OCI-LY3 (cell line): ENCODE measurements around the gene SPDL1.

Experiments used
- H2AFZ ChIP-seq: fragments of 200-600, 300-600 bp; shearing (Covaris generic); 2 replicates; pipeline ENCODE4 v1.6.0; 2014; ENCODE audit warnings: antibody characterized with exemption, low read depth, low read length
- H3K27ac ChIP-seq: fragments of 200-600, 300-600 bp; sonication (generic); 2 replicates; pipeline ENCODE4 v1.5.1; 2014; ENCODE audit warnings: mild to moderate bottlenecking, low read length, moderate library complexity, mixed read lengths
- H3K27me3 ChIP-seq: fragments of 200-600, 300-600 bp; sonication (generic); 2 replicates; pipeline ENCODE4 v1.6.1; 2014; ENCODE audit warnings: low read depth, low read length, mixed read lengths
- H3K36me3 ChIP-seq: fragments of 200-600, 300-600 bp; sonication (generic); replicated peaks from 2 replicates; pipeline ENCODE3; 2014; ENCODE audit warnings: low read depth, low read length, mixed read lengths
- H3K4me1 ChIP-seq: fragments of 300-600, 200-600 bp; sonication (generic); 2 replicates; pipeline ENCODE4 v1.6.1; 2014; ENCODE audit warnings: low read length, mixed read lengths
- H3K4me2 ChIP-seq: fragments of 200-600, 300-600 bp; sonication (generic); 2 replicates; pipeline ENCODE4 v1.6.1; 2014; ENCODE audit warnings: low read length, mixed read lengths
- H3K4me3 ChIP-seq: fragments of 300-600, 200-600 bp; sonication (generic); 2 replicates; pipeline ENCODE4 v1.5.1; 2014; ENCODE audit warnings: antibody characterized with exemption, mild to moderate bottlenecking, low read length, moderate library complexity
- H3K79me2 ChIP-seq: fragments of 300-600, 200-600 bp; shearing (Covaris generic); 2 replicates; pipeline ENCODE4 v1.6.1; 2014; ENCODE audit warnings: mild to moderate bottlenecking, low read length, mixed read lengths
- H3K9ac ChIP-seq: fragments of 300-600, 200-600 bp; shearing (Covaris generic); 2 replicates; pipeline ENCODE4 v1.6.0; 2014; ENCODE audit warnings: mild to moderate bottlenecking, low read length, moderate library complexity
- H3K9me3 ChIP-seq: fragments of 200-600, 300-600 bp; shearing (Covaris generic); 2 replicates; pipeline ENCODE4 v1.6.1; 2014; ENCODE audit warnings: low read length, mixed read lengths; ENCODE audit not compliant: insufficient read depth
- H4K20me1 ChIP-seq: fragments of 200-600, 300-600 bp; sonication (generic); 2 replicates; pipeline ENCODE4 v1.6.1; 2016; ENCODE audit warnings: low read length, mixed read lengths; ENCODE audit not compliant: insufficient read depth
- EZH2phosphoT487 ChIP-seq: fragments of 200-600 bp; shearing (Covaris generic); IDR thresholded peaks from 2 replicates; pipeline ENCODE4 v1.6.1; 2018; ENCODE audit warnings: antibody characterized with exemption, mixed run types, low read depth
- TF ChIP-seq, protein P1 (sequence below): fragments of 200-600, 300-600 bp; sonication (generic); IDR thresholded peaks from 2 replicates; pipeline ENCODE4 v1.5.1; 2014; ENCODE audit warnings: antibody characterized with exemption, low read length, low read depth

SPDL1 gene

DNA sequence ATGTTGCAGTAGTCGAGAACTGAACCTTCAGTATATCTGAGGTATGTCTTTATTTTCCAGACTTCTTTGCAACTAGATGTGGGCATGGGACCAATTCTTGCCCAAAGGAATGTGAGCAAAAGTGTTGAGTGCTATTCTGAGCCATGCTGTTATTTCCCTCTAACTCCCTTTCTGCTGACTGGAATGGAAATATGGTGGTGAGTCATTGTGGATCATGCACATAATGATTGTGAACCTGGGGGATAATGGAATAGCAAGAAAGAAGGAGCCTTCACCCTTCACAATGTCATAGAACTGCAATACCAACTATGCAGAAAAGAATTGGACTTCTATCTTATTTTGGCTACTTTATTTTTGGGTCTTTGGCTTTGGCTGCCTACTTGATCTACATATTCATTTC lies 43.2 kb downstream of the SPDL1 start:
- no peak overlapping the region for H3K27ac ChIP-seq
- H3K4me1 ChIP-seq: peaks cover 6% of the 10 kb centered on the region
- H3K9me3 ChIP-seq: no peaks in the 10 kb centered on the region
- no peaks in the 10 kb centered on the region for H3K36me3 ChIP-seq
- H3K79me2 ChIP-seq: no peaks in the 10 kb centered on the region
- H4K20me1 ChIP-seq: no peaks in the 10 kb centered on the region
- TF ChIP-seq, protein P1, sequence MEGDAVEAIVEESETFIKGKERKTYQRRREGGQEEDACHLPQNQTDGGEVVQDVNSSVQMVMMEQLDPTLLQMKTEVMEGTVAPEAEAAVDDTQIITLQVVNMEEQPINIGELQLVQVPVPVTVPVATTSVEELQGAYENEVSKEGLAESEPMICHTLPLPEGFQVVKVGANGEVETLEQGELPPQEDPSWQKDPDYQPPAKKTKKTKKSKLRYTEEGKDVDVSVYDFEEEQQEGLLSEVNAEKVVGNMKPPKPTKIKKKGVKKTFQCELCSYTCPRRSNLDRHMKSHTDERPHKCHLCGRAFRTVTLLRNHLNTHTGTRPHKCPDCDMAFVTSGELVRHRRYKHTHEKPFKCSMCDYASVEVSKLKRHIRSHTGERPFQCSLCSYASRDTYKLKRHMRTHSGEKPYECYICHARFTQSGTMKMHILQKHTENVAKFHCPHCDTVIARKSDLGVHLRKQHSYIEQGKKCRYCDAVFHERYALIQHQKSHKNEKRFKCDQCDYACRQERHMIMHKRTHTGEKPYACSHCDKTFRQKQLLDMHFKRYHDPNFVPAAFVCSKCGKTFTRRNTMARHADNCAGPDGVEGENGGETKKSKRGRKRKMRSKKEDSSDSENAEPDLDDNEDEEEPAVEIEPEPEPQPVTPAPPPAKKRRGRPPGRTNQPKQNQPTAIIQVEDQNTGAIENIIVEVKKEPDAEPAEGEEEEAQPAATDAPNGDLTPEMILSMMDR: no peak
- TF ChIP-seq EZH2phosphoT487: no peak
- no peak overlapping the region for H3K9ac ChIP-seq
- no peak overlapping the region for H3K4me3 ChIP-seq
- peaks cover 4% of the 10 kb centered on the region; the same call in 1 of the 2 replicates for H3K27me3 ChIP-seq
- H2AFZ ChIP-seq: no peak overlapping the region
- H3K4me2 ChIP-seq: no peak overlapping the region

DNA sequence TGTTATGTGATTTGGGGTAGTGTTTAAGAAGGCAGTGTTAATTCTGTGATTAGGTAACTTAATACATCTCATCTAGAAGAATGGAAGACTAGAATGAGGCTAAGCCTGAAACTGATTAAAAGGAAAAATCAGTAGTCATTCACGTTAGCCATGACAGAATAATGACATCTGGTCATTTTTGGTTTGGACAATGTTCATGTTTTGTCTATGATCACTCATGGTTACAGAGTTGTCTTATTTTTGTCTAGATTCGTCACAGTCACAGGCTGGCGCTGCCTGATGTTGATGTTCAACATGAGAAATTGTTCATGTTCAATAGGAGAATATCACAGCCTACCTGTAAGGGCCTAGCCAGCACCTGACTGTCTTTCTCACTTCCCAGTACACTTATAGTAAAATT lies 44.0 kb downstream of the SPDL1 start:
- H4K20me1 ChIP-seq: no peaks in the 10 kb centered on the region
- no peak overlapping the region for H2AFZ ChIP-seq
- no peaks in the 10 kb centered on the region for H3K36me3 ChIP-seq
- no peak overlapping the region for H3K9ac ChIP-seq
- no peak overlapping the region for H3K4me2 ChIP-seq
- no peak for TF ChIP-seq EZH2phosphoT487
- TF ChIP-seq, protein P1: no peak
- H3K27ac ChIP-seq: no peak overlapping the region
- peaks cover 4% of the 10 kb centered on the region; the same call in 1 of the 2 replicates for H3K27me3 ChIP-seq
- H3K9me3 ChIP-seq: no peaks in the 10 kb centered on the region
- H3K4me3 ChIP-seq: no peak overlapping the region
- H3K79me2 ChIP-seq: no peaks in the 10 kb centered on the region
- H3K4me1 ChIP-seq: peaks cover 6% of the 10 kb centered on the region

DNA sequence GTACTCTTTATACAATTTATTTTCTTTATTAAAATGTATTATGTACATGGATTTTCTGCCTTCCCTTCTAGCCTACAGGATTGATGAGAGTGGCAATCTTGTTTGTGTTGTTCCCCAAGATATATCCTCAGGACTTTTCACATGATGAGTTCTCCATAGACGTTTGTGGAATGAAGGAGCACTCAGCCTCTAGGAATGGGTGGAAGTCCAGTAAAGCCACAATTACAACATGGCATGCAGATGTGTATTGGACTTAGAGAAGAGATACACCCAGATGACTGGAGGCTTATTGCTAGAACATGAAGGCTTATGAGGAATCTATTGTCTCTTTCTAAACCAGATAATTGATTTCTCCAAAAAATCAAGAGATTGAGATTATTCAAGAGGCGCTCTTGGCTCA lies 45.3 kb downstream of the SPDL1 start:
- Histone ChIP-seq H3K9ac (no peak overlapping the region), H3K9me3 (no peaks in the 10 kb centered on the region), H3K79me2 (no peaks in the 10 kb centered on the region), H3K4me3 (no peak overlapping the region), H3K4me2 (no peak overlapping the region), H3K36me3 (no peaks in the 10 kb centered on the region), H3K27me3 (peaks cover 4% of the 10 kb centered on the region; the same call in 1 of the 2 replicates), H2AFZ (no peak overlapping the region), H3K4me1 (peaks cover 6% of the 10 kb centered on the region), H3K27ac (no peak overlapping the region), H4K20me1 (no peaks in the 10 kb centered on the region)
- no peak for TF ChIP-seq EZH2phosphoT487
- TF ChIP-seq, protein P1: no peak

DNA sequence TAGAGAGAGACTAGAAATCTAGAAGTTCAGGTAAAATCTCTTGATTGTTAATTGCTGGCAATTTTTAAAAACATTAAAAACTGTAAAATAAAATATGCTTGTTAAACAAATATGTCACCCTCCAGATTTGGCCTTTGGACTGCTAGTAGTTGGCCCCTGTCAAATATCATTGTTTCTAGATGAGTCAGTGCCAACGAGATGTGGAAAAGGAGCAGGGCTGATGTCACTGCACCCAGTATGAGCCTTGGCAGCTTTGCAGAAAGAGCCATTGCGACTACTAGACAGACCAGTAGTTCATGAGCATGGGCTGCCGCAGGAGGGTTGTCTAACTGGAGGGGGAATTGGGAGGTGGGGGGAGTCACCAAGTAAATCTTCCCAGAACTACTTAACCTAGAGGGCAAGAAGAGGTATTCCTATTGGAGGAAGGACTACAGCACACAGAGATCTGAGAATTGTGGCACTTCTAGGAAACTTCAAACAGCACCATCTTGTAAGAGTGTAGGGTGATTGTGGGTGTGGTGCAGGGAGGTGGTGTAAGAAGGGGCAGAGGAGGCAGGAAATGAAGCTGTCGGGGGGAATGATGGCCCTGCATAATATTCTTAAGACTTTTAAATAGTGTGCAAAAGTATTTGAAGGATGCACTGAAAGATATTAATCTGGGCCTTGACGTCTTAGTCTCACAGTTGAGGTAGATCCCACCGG lies 46.4 kb downstream of the SPDL1 start:
- H3K9me3 ChIP-seq: no peaks in the 10 kb centered on the region

More for the DNA sequence above, 46.4 kb downstream of the SPDL1 start:
- Histone ChIP-seq H3K27me3 (peaks cover 3% of the 10 kb centered on the region; the same call in 1 of the 2 replicates), H2AFZ (no peak overlapping the region), H3K4me1 (peaks cover 6% of the 10 kb centered on the region), H3K9ac (no peak overlapping the region), H3K27ac (no peak overlapping the region), H3K36me3 (no peaks in the 10 kb centered on the region), H3K4me2 (no peak overlapping the region), H3K4me3 (no peak overlapping the region), H4K20me1 (no peaks in the 10 kb centered on the region), H3K79me2 (no peaks in the 10 kb centered on the region)
- TF ChIP-seq, protein P1: no peak
- TF ChIP-seq EZH2phosphoT487: no peak
